NT2/D1 (cell line): ENCODE data around the gene F13A1.

Experiments used
- YY1 ChIP-seq: IDR thresholded peaks from 2 replicates; pipeline ENCODE4 v1.6.1; 2011; ENCODE audit not compliant: insufficient read length, insufficient read depth
- ZNF274 ChIP-seq: IDR thresholded peaks from 2 replicates; pipeline ENCODE4 v1.6.1; 2011; ENCODE audit warnings: mild to moderate bottlenecking, low read depth, low read length

GRCh38 chr6:6312901-6313441 lies 7.5 kb downstream of the F13A1 start:
- TF ChIP-seq YY1 (no peak), ZNF274 (no peak)
